Measurements from ENCODE around the gene APLN. TPM values are rescaled to one million over a fixed set of nuclear protein-coding genes. Genes with fewer than 3 reads are reported as not detected.

APLN gene
- total RNA-seq, 1 donor from 2014 or later: 2.1 TPM

- Mint-ChIP-seq H3K27me3 (ENCODE audit: low read depth, unreplicated experiment) (no peaks in the 10 kb centered on the region), H3K27ac (ENCODE audit: unreplicated experiment) (no peak overlapping the region), H3K4me1 (ENCODE audit: low read depth, unreplicated experiment) (peaks cover 10% of the 10 kb centered on the region), H3K9me3 (ENCODE audit: unreplicated experiment) (no peaks in the 10 kb centered on the region), H3K4me3 (ENCODE audit: unreplicated experiment) (no peak overlapping the region), H3K36me3 (ENCODE audit: low read depth, unreplicated experiment) (no peaks in the 10 kb centered on the region)
- Histone ChIP-seq H3K27ac (ENCODE audit: low read depth, low read length) (no peak overlapping the region), H3K36me3 (ENCODE audit: insufficient read depth, low read length) (peaks cover 2% of the 10 kb centered on the region), H3K79me2 (ENCODE audit: insufficient read depth, low read length) (no peaks in the 10 kb centered on the region), H3K9me3 (ENCODE audit: insufficient read depth, low read depth, low read length) (no peaks in the 10 kb centered on the region), H3K4me1 (ENCODE audit: insufficient read depth, low read length) (peaks cover 3% of the 10 kb centered on the region), H3K4me3 (ENCODE audit: insufficient read depth, low read depth, low read length) (no peak overlapping the region), H3K4me2 (ENCODE audit: low read length) (no peak overlapping the region), H4K20me1 (ENCODE audit: insufficient read depth, low read length) (no peaks in the 10 kb centered on the region), H3K27me3 (ENCODE audit: insufficient read depth, low read length) (no peaks in the 10 kb centered on the region), H3K9ac (ENCODE audit: low read length) (no peak overlapping the region), H2AFZ (ENCODE audit: low read depth, low read length) (no peak overlapping the region)
- FAIRE-seq (no peak), DNase-seq (ENCODE audit: low read depth) (no peak)
- no peak for TF ChIP-seq EZH2 (IDR thresholded peaks at IDR 0.05; ENCODE audit: insufficient read depth, low read length)
- TF ChIP-seq, protein P1, sequence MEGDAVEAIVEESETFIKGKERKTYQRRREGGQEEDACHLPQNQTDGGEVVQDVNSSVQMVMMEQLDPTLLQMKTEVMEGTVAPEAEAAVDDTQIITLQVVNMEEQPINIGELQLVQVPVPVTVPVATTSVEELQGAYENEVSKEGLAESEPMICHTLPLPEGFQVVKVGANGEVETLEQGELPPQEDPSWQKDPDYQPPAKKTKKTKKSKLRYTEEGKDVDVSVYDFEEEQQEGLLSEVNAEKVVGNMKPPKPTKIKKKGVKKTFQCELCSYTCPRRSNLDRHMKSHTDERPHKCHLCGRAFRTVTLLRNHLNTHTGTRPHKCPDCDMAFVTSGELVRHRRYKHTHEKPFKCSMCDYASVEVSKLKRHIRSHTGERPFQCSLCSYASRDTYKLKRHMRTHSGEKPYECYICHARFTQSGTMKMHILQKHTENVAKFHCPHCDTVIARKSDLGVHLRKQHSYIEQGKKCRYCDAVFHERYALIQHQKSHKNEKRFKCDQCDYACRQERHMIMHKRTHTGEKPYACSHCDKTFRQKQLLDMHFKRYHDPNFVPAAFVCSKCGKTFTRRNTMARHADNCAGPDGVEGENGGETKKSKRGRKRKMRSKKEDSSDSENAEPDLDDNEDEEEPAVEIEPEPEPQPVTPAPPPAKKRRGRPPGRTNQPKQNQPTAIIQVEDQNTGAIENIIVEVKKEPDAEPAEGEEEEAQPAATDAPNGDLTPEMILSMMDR (IDR thresholded peaks at IDR 0.05; ENCODE audit: insufficient read depth, low read depth, low read length): no peak
Observed at GRCh38 chrX:129597905-129598304, 56.9 kb downstream of the APLN start.

DNA sequence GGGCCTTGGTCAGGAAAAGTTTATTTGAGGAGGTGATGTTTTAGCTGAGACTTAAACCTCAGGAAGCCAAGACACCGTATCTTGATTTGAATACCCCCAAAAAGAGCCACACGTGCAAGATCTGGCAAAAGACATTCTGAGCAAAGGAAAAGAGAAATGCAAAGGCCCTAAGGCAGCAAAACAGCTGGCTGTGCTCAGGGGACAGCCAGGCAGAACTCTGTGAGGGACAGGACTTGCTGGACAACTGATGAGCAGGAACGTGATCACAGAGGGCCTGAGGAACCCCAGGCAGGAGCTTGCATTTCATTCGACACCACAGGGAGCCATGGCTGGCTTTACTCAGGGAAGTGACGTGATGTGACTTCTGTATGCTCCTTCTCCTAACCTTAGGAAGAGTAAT lies 58.7 kb downstream of the APLN start:
- peaks cover 2% of the 10 kb centered on the region for H3K36me3 ChIP-seq (ENCODE audit: insufficient read depth, low read length)
- H3K27ac ChIP-seq (ENCODE audit: low read depth, low read length): no peak overlapping the region
- H4K20me1 ChIP-seq (ENCODE audit: insufficient read depth, low read length): no peaks in the 10 kb centered on the region
- H3K9ac ChIP-seq (ENCODE audit: low read length): no peak overlapping the region
- no peaks in the 10 kb centered on the region for H3K9me3 Mint-ChIP-seq (ENCODE audit: unreplicated experiment)
- H2AFZ ChIP-seq (ENCODE audit: low read depth, low read length): no peak overlapping the region
- no peak overlapping the region for H3K27ac Mint-ChIP-seq (ENCODE audit: unreplicated experiment)
- no peak for DNase-seq (ENCODE audit: low read depth)
- H3K4me1 ChIP-seq (ENCODE audit: insufficient read depth, low read length): peaks cover 4% of the 10 kb centered on the region
- H3K4me3 ChIP-seq (ENCODE audit: insufficient read depth, low read depth, low read length): no peak overlapping the region
- no peaks in the 10 kb centered on the region for H3K9me3 ChIP-seq (ENCODE audit: insufficient read depth, low read depth, low read length)
- peaks cover 10% of the 10 kb centered on the region for H3K4me1 Mint-ChIP-seq (ENCODE audit: low read depth, unreplicated experiment)
- H3K4me3 Mint-ChIP-seq (ENCODE audit: unreplicated experiment): no peak overlapping the region
- peak; percentile 49 for FAIRE-seq
- no peak overlapping the region for H3K4me2 ChIP-seq (ENCODE audit: low read length)
- peaks cover 4% of the 10 kb centered on the region for H3K36me3 Mint-ChIP-seq (ENCODE audit: low read depth, unreplicated experiment)
- H3K79me2 ChIP-seq (ENCODE audit: insufficient read depth, low read length): no peaks in the 10 kb centered on the region
- TF ChIP-seq EZH2 (IDR thresholded peaks at IDR 0.05; ENCODE audit: insufficient read depth, low read length): no peak
- TF ChIP-seq, protein P1 (IDR thresholded peaks at IDR 0.05; ENCODE audit: insufficient read depth, low read depth, low read length): no peak
- H3K27me3 Mint-ChIP-seq (ENCODE audit: low read depth, unreplicated experiment): no peaks in the 10 kb centered on the region
- H3K27me3 ChIP-seq (ENCODE audit: insufficient read depth, low read length): no peaks in the 10 kb centered on the region

Other genes starting within 250 kb of the APLN start
- gene SMARCA1, start 131.5 kb downstream of the APLN start, total RNA-seq: 104 and 107 TPM in 2 replicates
- 36.1 and 36.2 TPM in 2 replicates for gene OCRL, start 114.7 kb downstream of the APLN start, total RNA-seq
- gene XPNPEP2, start 84.0 kb upstream of the APLN start, total RNA-seq: not detected in 2 replicates
- not detected in 2 replicates for gene SASH3, start 125.0 kb upstream of the APLN start, total RNA-seq
- 64.0 and 66.7 TPM in 2 replicates for gene ZDHHC9, start 188.9 kb upstream of the APLN start, total RNA-seq